HUES48 (cell line): ENCODE measurements around the gene FAM156A.
"Not testable (repeated sequence)": the region's sequence is repeated elsewhere in the genome, so short reads cannot be mapped to it uniquely, and the experiment has no call there.

Experiments used
- H3K27ac ChIP-seq: one replicate; pipeline ENCODE4 v1.7.0; 2013; ENCODE audit warnings: low read depth, low read length, inconsistent platforms
- H3K27me3 ChIP-seq: 2 replicates; pipeline ENCODE4 v1.6.1; 2013; ENCODE audit warnings: mild to moderate bottlenecking, low read length; ENCODE audit not compliant: control insufficient read depth, insufficient read depth
- H3K36me3 ChIP-seq: 2 replicates; pipeline ENCODE4 v1.6.1; 2013; ENCODE audit warnings: low read length; ENCODE audit not compliant: control insufficient read depth, insufficient read depth
- H3K4me1 ChIP-seq: 2 replicates; pipeline ENCODE4 v1.6.1; 2013; ENCODE audit warnings: mild to moderate bottlenecking, low read length; ENCODE audit not compliant: control insufficient read depth, insufficient read depth
- H3K4me3 ChIP-seq: 2 replicates; pipeline ENCODE4 v1.5.1; 2013; ENCODE audit warnings: mild to moderate bottlenecking, low read depth, low read length
- H3K9ac ChIP-seq: 2 replicates; pipeline ENCODE4 v1.6.1; 2013; ENCODE audit warnings: mild to moderate bottlenecking, low read depth, low read length, moderate library complexity
- H3K9me3 ChIP-seq: 2 replicates; pipeline ENCODE4 v1.6.1; 2013; ENCODE audit warnings: low read length; ENCODE audit not compliant: control insufficient read depth, insufficient read depth

Gene FAM156A

DNA sequence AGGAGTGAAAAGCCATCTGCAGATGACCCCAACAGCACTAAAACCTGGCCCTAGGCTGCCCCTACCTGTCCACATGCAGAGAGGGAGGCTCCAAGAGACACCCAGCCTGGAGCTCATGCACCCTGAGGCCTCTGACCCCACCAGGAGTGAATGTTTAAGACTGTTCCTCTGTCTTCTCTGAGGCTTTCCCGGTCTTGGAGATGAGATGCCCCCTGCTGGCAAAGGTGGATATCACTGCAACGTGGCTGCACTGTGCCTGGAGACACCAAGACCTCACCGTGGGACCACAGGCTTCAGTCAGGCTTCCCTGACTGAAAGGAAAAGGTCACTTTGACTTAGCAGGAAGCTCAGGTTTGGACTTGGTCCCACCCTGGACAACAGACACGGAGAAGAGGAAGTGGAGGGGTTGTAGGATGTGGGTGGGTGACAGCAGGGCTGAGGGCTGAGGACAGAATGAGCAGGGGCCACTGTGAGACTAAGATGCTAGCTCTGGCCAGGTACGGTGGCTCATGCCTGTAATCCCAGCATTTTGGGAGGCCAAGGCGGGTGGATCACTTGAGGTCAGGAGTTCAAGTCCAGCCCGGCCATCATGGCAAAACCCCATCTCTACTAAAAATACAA, 31.8 kb upstream of the FAM156A start:
- not testable (repeated sequence) for H3K36me3 ChIP-seq, H3K4me3 ChIP-seq, H3K4me1 ChIP-seq, H3K27me3 ChIP-seq, H3K9ac ChIP-seq, H3K27ac ChIP-seq
- peaks cover 15% of the 10 kb centered on the region; the same call in 1 of the 2 replicates for H3K9me3 ChIP-seq

DNA sequence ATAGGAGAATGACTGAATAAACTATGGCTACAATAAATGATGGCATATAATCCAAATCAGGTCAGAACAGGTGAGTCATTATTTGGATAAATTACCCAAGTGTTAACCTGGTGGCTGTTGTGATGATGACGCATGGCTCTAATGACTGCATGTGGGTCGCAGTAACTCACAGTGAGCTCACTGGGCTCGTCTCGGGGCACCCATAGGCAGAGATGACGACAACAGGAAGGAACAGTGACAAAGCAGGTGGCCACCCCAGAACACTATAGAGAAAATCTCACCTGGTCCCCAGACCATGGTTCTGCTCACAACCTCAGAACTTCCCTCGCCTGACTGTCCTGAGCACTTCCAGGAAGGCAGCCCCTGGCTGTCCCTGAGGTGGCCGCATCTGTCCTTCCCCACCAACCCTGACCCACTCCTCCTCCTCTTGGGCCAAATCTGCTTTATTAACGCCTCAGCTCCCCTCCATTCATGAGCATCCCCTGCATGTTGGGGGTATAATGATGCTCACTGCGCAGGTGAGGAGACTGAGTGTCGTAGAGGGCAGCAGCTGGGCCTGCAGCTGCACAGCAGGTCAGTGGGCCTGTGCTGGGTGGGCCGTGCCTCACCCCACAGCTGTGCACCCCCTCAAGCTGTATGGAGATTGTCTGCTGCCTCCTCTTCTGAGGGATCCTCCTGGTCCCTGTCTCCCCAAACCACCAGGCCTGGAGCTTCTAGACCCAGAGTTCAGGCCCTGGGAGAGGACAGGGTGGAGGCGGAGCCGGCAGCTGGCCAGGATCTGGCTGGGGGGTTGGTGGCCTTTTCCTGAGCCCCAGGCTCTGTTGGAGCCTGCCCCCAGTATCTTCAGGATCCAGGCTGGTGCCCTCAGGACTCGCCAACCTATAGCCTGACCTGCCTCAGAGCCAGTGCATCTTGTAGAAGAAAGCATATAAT, 30.9 kb upstream of the FAM156A start:
- no peak overlapping the region for H3K4me3 ChIP-seq
- peaks cover 17% of the 10 kb centered on the region; the same call in 1 of the 2 replicates for H3K9me3 ChIP-seq
- H3K4me1 ChIP-seq: no peaks in the 10 kb centered on the region
- no peaks in the 10 kb centered on the region for H3K27me3 ChIP-seq
- no peak overlapping the region for H3K9ac ChIP-seq
- no peaks in the 10 kb centered on the region for H3K36me3 ChIP-seq
- no peak overlapping the region for H3K27ac ChIP-seq

DNA sequence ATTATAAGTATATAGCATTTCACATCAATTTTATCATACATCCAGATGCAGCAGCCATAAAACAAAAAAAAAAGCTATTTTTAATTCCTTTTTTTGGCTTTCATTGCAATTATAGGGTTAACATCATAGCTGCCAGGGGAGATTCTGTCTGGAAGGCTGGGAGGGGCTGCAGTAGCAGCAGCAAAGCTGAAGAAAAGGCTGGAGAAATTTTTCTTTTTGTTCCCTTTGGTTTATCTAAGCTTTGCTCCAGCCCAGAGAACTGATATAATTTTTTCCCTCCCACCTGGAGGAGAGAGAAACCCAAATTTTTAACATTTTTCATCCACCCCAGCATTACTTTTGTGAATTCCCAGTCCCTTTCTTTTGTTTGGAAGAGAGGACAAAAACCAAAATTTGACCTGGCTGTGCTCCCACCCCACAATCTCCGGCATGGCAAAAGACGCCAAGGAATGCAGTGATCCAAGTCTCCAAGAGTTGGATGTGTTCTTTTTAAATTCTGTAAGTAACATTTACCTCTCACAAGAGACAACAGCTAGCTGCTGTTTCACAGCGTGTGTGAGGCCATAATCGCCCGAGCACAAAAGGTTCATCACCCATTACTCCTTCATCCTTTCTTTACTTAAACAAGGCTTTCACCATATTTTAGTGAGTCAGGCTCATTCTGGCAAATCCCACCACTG, 25.1 kb upstream of the FAM156A start:
- H3K9ac ChIP-seq: 0 out of 2 replicates have a peak overlapping the region, but pooled peaks have one; percentile 11
- H3K4me1 ChIP-seq: peaks cover 6% of the 10 kb centered on the region; the same call in 1 of the 2 replicates
- no peaks in the 10 kb centered on the region for H3K27me3 ChIP-seq
- H3K36me3 ChIP-seq: no peaks in the 10 kb centered on the region
- H3K4me3 ChIP-seq: peak overlapping the region; percentile 29; the same call in 1 of the 2 replicates
- peaks cover 34% of the 10 kb centered on the region for H3K9me3 ChIP-seq
- H3K27ac ChIP-seq: peak overlapping the region; percentile 84

DNA sequence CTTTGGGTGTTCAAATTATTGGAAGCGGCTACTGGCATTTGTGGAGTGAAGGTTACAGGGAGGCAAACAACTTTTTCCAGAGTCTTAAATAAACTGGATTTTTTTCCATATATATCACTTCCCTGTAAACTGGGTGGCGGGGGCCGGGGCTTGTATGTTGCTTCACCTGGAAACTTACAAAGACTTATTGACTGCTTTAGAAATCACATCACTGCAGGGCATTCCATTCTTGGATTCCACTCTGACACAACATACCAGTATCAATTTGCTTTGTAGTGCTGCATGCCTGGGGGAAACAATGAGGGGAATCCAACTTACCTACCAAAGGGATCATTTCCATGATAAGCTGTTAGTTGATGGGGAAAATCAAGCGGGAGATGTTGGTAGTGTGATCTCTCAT, 21.7 kb upstream of the FAM156A start:
- peak overlapping the region; percentile 47 for H3K27ac ChIP-seq
- H3K36me3 ChIP-seq: no peaks in the 10 kb centered on the region
- H3K4me3 ChIP-seq: no peak overlapping the region
- H3K4me1 ChIP-seq: peaks cover 6% of the 10 kb centered on the region; the same call in 1 of the 2 replicates
- H3K27me3 ChIP-seq: no peaks in the 10 kb centered on the region
- H3K9me3 ChIP-seq: peaks cover 40% of the 10 kb centered on the region
- H3K9ac ChIP-seq: no peak overlapping the region

DNA sequence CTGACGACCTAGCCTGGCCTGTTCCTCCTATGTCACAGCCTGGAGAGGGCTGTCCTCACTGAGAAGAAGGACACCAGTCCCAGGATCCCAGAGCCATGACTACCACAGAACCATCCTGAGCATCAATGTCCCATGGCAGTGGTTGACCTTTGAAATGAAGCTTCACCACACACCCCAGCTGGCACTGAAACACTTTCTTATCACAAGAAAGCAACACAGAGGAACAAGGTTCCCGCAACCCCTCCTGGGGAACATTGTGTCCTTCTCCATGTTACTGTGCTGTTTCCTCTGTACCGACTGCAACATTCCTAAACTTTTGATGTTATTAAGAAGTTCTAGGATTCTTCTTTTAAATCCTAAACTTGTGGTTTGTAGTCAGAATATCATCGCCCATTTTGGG, 21.2 kb upstream of the FAM156A start:
- Histone ChIP-seq H3K27me3 (no peaks in the 10 kb centered on the region), H3K4me3 (no peak overlapping the region), H3K36me3 (no peaks in the 10 kb centered on the region), H3K4me1 (peaks cover 6% of the 10 kb centered on the region; the same call in 1 of the 2 replicates), H3K9ac (no peak overlapping the region), H3K9me3 (peaks cover 40% of the 10 kb centered on the region), H3K27ac (no peak overlapping the region)

DNA sequence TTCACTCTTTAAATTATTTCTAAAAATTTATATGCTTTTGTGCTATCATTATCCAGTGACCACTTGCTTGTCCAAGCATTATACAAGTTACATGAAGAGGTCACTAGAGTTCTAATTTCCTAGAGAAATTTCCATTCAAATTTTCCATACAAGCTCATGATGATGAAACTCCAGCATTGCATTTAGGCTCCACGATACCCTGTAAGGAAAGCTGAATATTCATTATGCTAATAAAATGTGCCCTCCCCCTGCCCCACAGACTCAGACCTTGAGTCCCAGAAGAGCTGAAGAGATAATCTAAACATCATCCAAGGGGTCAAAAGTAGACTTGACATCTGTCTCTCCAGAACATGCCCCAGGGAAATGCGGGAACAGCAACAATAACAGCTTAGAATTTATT, 19.6 kb upstream of the FAM156A start:
- Histone ChIP-seq H3K27me3 (no peaks in the 10 kb centered on the region), H3K36me3 (no peaks in the 10 kb centered on the region), H3K27ac (no peak overlapping the region), H3K4me1 (no peaks in the 10 kb centered on the region), H3K9ac (no peak overlapping the region), H3K9me3 (peaks cover 29% of the 10 kb centered on the region), H3K4me3 (no peak overlapping the region)

DNA sequence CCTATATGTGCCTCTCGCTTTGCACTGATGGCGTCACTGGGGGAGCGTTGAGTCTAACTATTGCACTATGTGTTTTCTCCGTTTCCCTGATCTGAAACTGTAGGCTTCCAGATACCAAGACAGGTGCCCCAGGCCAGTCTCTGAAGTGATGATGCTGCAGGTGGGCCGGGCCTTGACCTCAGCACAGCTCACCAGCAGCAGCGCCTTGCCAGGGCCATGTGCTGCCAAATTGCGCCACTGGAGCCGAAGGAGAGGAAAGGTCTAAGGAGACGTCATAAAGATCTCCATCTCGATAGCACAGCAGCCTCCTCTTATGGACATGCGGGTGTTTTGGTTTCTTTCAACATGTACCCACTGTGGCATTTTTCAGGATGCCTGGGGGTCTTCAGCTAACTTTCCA, 17.3 kb upstream of the FAM156A start:
- peaks cover 21% of the 10 kb centered on the region for H3K9me3 ChIP-seq
- not testable (repeated sequence) for H3K4me3 ChIP-seq, H3K27ac ChIP-seq, H3K27me3 ChIP-seq, H3K4me1 ChIP-seq, H3K9ac ChIP-seq, H3K36me3 ChIP-seq

DNA sequence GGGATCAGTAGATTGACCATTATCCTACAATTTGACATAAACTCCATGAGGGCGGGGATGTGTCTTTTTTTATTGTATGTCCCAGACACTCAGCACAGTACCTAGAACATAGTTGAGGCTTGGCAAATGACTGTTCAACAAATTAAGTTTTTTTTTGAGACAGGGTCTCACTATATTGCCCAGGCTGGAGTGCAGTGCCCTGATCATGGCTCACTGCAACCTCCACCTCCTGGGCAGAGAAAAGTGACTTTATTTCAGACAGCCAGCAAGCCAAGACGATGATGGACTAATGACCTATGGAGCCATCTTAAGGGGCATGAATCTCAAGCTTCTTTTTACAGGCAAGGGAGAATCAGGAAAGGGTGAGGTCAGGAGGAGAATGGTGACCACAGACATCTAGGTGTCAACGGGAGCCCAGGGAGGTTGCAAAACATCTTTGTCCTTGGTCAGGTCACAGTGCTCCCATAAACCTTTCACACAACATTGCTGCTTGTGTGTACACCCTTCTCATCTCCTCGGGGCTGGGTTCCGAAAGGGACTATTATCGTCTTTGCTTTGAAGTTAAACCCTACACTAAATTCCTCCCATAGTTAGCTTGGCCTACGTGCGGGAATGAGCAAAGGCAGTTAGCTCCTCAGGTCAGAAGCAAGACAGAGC, 16.1 kb upstream of the FAM156A start:
- H3K27ac ChIP-seq, H3K9ac ChIP-seq, H3K36me3 ChIP-seq, H3K27me3 ChIP-seq, H3K4me3 ChIP-seq, H3K4me1 ChIP-seq: not testable (repeated sequence)
- peaks cover 18% of the 10 kb centered on the region for H3K9me3 ChIP-seq

DNA sequence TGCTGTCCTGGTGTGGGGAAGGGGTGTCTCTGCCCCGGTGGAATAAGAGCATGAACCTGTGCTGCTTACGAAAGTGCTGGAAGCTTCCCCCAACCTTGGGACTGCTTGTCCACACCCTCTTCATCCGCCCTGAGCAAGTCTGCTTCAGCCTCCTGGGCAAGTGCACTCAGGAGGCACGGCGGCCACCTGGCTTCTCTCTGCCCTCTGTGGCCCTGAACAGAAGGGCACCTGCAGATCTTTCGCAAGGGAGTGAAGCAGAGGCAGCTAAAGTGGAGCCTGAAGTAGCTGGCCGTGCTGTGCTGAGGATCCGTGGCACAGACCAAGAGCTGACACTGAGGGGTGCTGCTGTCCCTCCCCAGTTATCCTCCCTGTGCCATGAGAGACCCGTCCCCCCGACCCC, 9.6 kb upstream of the FAM156A start:
- not testable (repeated sequence) for H3K9me3 ChIP-seq, H3K4me3 ChIP-seq, H3K4me1 ChIP-seq, H3K36me3 ChIP-seq, H3K27ac ChIP-seq, H3K9ac ChIP-seq, H3K27me3 ChIP-seq

DNA sequence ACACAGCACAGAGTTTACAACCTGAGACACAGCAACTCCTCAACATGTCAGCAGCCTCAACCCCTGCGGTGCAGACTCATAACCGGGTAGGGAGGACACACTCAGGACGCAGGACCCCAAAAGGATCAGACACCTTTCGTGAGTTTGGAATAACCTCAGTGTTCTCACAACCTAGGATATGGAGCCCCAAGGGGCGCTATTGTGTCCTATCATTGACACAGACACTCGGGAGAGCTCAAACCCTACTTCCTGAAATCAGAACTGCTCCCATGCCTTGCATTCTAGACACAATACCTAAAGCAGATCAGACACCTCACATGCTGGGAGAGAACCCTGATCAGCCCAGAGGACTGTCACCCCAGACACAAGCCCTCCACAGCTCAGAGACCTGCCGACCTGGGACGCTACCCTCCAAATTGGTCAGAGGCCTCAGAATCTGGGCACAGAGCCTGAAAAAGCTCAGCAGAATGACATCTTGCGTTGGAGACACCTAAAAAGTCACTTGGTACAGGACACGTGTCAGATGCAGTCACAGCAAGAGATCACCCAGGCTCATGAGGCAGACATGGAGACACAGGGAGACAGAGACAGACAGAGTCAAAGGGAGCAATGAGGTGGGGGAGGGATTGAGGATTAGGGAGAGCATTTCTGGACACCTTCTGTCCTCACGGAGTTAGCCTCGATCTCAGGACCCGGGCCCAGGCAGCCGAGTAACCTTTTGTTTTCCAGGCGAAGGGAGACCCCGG, 8.8 kb upstream of the FAM156A start:
- H3K4me3 ChIP-seq, H3K9me3 ChIP-seq, H3K36me3 ChIP-seq, H3K9ac ChIP-seq, H3K27me3 ChIP-seq, H3K27ac ChIP-seq, H3K4me1 ChIP-seq: not testable (repeated sequence)
